GM15510 (cell line): ENCODE data around the gene GGACT.

Source experiments
- POLR2A ChIP-seq: IDR thresholded peaks from 3 replicates; pipeline ENCODE4 v1.6.1; 2011; ENCODE audit warnings: borderline replicate concordance; ENCODE audit not compliant: insufficient read length; ENCODE audit errors: extremely low read depth

Gene GGACT

GRCh38 chr13:100506154-100506553, 82.4 kb downstream of the GGACT start:
- no peak for TF ChIP-seq POLR2A

GRCh38 chr13:100503622-100504021, 85.0 kb downstream of the GGACT start:
- no peak for TF ChIP-seq POLR2A

- TF ChIP-seq POLR2A = no peak
Measured at GRCh38 chr13:100502446-100502845, 86.1 kb downstream of the GGACT start.

- no peak for TF ChIP-seq POLR2A
Measured at GRCh38 chr13:100497389-100497788, 91.2 kb downstream of the GGACT start.

DNA sequence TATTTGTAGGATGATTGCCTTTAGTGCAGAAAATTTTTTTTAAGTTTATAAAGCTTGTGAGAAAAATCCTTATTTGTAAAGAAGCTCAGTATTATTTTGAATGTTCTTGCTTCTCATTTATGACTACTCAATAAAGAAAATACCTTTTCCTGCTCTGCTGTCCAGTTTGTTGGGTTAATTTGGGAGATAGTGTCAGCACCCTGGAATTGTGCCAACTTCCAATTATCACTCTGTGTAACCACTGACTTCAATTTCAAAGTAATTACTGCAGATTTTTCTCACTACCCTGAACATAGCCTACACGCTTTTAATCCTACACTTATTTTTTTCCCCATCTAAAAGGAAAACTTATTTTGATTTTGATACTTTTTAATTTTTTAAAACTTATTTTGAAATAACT, 93.1 kb downstream of the GGACT start:
- no peak for TF ChIP-seq POLR2A

- no peak for TF ChIP-seq POLR2A
Measured at GRCh38 chr13:100493418-100493817, 95.2 kb downstream of the GGACT start.

GRCh38 chr13:100491164-100491842, 97.3 kb downstream of the GGACT start:
- TF ChIP-seq POLR2A = no peak

DNA sequence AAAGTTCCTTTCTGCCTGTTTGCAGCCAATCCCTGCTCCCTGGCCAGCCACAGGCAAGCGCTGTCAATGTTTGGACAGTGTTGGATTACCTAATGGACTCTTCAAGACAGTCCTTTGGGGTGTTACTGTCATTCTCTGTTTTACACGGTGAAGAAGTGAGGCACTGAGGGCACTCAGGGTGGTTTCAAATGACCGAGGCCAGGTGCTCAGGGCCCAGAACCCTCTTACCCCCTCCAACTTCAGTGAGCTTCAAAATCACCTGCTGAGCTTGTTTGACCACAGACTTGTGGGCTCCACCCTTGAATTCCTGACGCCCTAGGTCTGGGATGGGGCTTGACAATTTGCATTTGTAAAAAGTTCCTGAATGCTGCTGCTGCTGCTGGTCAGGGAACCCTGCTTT, 97.9 kb downstream of the GGACT start:
- TF ChIP-seq POLR2A = no peak

DNA sequence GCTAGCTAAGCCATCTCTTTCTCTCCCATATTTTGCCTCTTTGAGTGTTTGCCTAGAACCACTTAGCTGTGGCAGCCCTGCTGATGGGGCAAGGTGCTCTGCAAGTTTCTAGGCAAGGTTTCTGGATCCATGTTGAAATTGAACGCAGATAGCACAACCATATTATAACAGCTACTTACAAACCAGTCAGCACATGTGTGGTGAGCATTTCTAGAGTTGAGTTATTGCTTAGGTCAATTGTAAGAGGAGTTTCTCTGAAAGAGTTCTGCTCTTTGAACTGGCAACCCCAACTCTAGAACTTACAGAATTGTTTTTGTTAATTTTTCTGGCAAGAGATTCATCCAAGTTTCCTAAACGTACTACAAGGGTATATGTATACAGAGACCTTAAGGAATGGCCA, 103.3 kb downstream of the GGACT start:
- TF ChIP-seq POLR2A = no peak

- TF ChIP-seq POLR2A = no peak
Measured at GRCh38 chr13:100484702-100485101, 103.9 kb downstream of the GGACT start.

- TF ChIP-seq POLR2A = no peak
Measured at GRCh38 chr13:100483841-100484381, 104.7 kb downstream of the GGACT start.

DNA sequence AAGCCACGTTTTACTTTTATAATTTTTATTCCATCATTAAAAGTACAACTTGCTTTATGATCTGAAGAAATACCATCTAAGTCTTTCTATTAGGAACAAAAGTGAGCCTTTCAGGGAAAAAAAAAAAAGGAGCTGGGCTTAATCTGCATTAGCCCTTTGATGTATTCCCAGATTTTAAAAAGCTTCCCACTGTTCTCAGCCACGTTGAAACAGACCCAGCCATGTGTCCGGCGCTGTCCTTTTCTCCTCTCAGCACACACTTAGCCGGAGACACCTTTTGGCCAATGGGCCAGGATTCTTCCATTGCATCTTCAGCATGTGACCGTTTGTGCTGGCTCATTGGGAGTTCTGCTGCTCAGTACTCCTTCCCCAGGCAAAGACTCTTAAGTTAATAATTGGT, 105.5 kb downstream of the GGACT start:
- TF ChIP-seq POLR2A = no peak

DNA sequence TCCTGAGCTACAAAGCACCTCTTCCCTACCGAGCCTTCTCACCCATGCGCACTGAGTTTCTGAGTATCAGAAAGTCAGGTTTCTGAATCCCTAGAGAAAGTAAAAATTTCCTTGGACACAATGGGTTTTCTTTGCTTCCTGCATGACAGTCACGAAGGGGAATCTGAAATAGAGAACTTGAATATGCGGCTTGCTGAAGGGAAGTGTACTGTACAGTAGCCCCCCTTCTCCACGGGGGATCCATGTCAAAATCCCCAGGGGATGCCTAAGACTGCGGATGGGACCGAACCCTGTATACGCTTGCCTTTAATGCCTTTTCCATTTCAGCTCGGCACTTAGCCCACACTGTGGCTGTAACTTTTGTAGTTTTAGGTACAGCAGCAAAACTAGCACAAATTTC, 107.9 kb downstream of the GGACT start:
- no peak for TF ChIP-seq POLR2A
